Measurements from ENCODE around the gene PLXNA4.

GRCh38 chr7:132161533-132161915, 414.7 kb downstream of the PLXNA4 start:
- TF ChIP-seq CTCF (IDR thresholded peaks at IDR 0.05) (no peak), POLR2AphosphoS5 (IDR thresholded peaks at IDR 0.05; ENCODE audit: insufficient read depth in 1 of 2, low read depth in 1 of 2) (no peak)

Data from vagina (tissue), 2 donors.